Measurements from ENCODE around the gene TEX28.
"Not testable (repeated sequence)": the region's sequence is repeated elsewhere in the genome, so short reads cannot be mapped to it uniquely, and the experiment has no call there.

Gene TEX28

GRCh38 chrX:154294791-154295574 lies at the start of gene TEX28:
TEX28 (minus strand) TSS chrX:154295124; CDS start chrX:154292117, 3,007 bp downstream.
- DNase-seq: no peak

GRCh38 chrX:154343620-154344019 lies 48.7 kb upstream of the TEX28 start:
- not testable (repeated sequence) for DNase-seq

- not testable (repeated sequence) for DNase-seq
Measured at GRCh38 chrX:154343063-154343462, 48.1 kb upstream of the TEX28 start.

GRCh38 chrX:154341399-154342298 lies 46.7 kb upstream of the TEX28 start:
- DNase-seq: not testable (repeated sequence)

- DNase-seq: no peak
Measured at GRCh38 chrX:154334496-154334895, 39.6 kb upstream of the TEX28 start.

- DNase-seq: no peak
Measured at GRCh38 chrX:154333837-154334271, 38.9 kb upstream of the TEX28 start.

DNA sequence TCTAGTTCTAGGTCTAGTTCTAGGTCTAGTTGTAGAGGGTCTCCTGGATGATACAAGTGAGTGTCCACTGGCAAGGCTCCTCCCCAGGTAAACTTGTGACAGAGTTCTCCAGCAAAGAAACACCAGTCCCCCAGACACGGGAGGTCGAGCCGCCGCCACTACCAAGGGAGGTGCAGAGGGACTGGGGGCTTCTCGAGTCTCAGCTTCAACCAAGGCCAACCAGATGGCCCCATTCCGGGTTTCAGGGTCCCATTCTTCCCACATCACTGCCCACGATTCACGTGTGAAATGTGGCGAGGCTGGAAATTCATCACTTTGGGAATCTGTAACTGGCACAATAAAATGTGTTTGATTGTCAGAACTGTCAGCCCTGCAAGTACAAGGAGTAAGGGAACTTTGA lies 38.2 kb upstream of the TEX28 start:
- no peak for DNase-seq

DNA sequence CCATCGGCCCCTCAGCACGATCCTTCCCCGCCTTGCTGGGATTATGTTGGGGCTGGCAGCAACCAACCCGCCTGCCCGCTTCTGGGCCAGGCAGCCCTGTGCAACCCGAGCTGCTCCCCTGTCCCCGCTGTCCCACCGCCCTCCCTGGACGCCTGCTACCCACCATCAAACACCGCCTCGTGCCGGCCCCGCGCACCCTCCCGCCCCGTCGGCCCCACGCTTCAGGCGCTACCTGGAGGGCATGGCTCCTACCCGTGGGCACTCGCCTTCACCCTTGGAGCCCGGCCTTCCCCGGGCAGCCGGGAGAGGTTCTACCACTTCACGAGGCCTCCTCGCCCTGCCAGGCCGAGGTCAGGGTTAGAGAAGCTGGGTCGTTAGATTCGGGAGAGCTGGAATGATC lies 37.6 kb upstream of the TEX28 start:
- DNase-seq: no peak

GRCh38 chrX:154329294-154329693 lies 34.4 kb upstream of the TEX28 start:
- no peak for DNase-seq

- no peak for DNase-seq
Measured at GRCh38 chrX:154328646-154329045, 33.7 kb upstream of the TEX28 start.

- no peak for DNase-seq
Measured at GRCh38 chrX:154327038-154327820, 32.3 kb upstream of the TEX28 start.

- DNase-seq: no peak
Measured at GRCh38 chrX:154325541-154325940, 30.6 kb upstream of the TEX28 start.

- DNase-seq: no peak
Measured at GRCh38 chrX:154323537-154323936, 28.6 kb upstream of the TEX28 start.

DNA sequence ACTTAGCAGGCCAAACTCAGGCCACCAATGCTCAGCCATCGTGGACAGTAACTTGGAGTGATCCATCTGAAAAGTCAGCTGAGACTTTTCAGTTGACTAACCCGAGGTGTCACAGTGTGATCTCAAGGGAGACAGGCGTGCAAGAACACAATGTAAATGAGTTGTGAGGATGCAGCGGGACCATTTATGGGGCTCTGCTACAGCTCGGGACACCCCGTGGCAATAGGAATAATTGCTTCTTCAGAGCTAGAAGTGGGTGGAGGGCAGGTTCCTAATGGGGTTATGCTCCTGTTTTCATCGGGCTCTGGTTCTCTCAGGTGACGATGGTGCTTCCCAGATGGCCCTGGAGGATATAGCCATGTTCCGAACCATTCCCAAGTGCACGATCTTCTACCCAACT lies 28.0 kb upstream of the TEX28 start:
- DNase-seq: no peak

DNA sequence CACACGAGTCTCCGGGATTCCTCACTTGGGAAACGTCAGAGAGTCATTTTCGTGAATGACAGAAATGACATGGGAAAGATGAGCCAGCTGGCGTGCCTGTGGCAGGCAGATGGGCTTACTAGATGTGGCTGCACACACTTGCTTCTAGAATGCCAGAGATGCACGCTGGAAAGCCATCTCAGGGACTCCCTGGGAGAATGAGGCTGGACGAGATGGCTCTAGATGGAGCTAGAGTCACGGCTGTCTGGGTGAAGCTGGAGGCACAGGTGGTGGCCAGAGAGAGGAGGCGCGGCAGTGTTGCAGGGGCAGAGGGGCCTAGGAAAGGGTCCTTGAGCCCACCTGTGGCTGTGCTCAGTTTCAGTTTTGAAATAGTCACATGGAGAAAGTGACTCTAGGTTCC lies 26.7 kb upstream of the TEX28 start:
- DNase-seq: no peak

DNA sequence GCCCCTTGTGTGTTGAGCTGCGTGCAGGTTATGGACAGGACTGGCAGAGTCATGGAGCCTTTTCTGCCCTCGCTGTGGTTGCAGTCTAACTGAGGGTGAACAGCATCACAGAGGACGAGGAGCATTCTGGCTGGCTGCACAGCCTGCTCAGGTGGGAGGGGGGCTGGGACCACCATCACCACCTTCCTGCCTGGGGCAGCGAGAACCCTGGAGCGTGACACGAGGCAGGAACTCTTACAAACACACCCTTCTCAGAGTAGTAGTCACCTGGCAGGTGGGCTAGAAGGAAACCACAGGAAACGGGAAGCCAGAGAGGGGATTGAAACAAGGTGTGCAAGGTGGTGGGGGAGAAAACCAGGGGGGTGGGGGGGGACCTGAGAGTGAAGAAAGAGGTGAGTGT lies 26.2 kb upstream of the TEX28 start:
- no peak for DNase-seq

- no peak for DNase-seq
Measured at GRCh38 chrX:154320406-154320805, 25.5 kb upstream of the TEX28 start.

DNA sequence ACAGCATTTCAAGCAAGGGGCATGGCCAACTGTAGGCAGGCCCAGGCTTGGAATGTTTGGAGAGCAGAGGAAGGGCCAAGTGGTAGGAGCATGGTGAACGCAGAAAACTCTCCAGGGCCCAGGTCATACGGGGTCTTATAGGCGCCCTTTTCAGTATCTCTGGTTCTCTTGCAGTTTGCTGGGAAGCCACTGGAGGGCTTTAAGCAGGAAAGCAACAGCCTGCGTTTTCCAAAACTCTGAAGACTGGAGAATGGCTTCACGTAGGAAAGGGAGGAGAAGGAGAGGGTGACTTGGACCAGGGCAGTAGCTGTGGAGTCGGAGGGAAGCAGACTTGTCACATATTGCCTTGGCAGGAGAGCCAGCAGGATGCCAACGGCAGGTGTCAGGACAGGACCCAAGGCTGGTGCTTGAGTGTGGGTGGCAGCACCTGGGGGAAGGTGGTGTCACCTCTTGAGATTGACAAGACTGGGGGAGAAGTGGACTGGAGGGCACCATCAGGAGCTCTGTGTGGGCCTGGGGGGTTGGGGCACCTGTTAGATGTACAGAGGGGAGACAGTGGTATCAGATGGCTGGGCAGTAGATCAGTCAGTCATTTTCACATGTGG lies 22.6 kb upstream of the TEX28 start:
- DNase-seq: no peak

GRCh38 chrX:154315416-154315815 lies 20.5 kb upstream of the TEX28 start:
- no peak for DNase-seq

DNA sequence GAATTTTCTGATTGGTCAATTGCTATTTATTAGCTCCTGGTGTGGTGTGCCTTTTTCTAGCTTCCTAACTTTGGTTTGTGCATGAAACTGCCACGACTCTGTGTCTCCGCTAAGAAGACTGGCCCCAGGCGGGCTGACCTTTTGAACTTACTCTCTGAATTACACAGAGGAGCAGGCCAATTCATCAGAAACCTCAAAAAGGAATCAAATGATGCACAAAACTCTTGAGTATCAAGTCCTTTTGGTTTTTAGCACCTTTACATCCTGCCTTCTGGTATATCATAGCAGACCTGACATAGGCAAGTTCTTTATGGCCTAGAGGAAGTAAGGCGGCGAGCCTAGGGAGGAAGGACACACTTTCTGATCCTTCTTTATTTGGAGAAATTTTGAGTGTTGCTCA lies 18.2 kb upstream of the TEX28 start:
- DNase-seq: no peak

DNA sequence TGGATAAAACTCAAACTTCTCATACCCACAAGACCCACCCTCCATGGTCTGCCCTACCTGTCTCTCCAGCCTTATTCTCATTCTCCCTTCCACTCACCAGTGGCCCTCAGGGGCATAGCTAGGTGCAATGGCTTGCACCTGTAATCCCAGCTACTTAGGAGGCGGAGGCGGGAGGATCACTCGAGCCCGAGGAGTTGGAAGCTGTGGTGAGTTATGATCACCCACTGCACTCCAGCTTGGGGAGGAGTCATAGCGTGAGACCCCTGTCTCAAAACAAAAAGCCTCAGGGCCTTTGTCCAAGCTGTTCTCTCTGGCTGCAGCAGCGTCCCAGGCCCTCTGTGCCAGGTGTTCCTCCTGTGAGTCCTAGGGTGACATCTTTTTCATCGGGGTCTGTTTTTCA lies 17.2 kb upstream of the TEX28 start:
- DNase-seq: no peak

All from cortex of kidney (tissue), 1 donor.